Endothelial cell of umbilical vein (primary cell): Measurements from ENCODE around the gene IGSF5. TPM values are rescaled to one million over a fixed set of nuclear protein-coding genes. Genes with fewer than 3 reads are reported as not detected.

ENCODE experiments used
- BruUV-seq: library from RNA; stranded (reverse); fragments of 400-500 nt; replicated peaks from 2 replicates; lab custom pipeline; 2021; lab: Mats Ljungman, UMichigan
- CTCF ChIA-PET: fragments of 300-600, 350-600 bp; sonication (Branson Sonifier 250); formaldehyde crosslinking; loops from one replicate; lab custom pipeline; 2021; ENCODE audit warnings: antibody characterized with exemption, inconsistent platforms; lab: Charles Lee
- POLR2A ChIA-PET: fragments of 300-600, 350-600 bp; sonication (Branson Sonifier 250); formaldehyde crosslinking; loops from one replicate; lab custom pipeline; 2021; ENCODE audit warnings: antibody characterized with exemption, inconsistent platforms; lab: Charles Lee
- DNase-seq: peaks from one replicate; pipeline ENCODE4 v3.0.0-alpha.2; 2011; ENCODE audit warnings: low read depth, low spot score
- FAIRE-seq: peaks from 2 replicates; lab custom pipeline; 2011; peaks lifted over from hg19 to GRCh38; lab: Jason Lieb, UNC
- H2AFZ ChIP-seq: 2 replicates; pipeline ENCODE4 v1.6.0; 2012; ENCODE audit warnings: low read depth, low read length, control low read depth, inconsistent platforms
- H3K27ac ChIP-seq: 2 replicates; pipeline ENCODE4 v1.5.1; 2011; ENCODE audit warnings: low read depth, mild to moderate bottlenecking, control low read depth, low read length, moderate library complexity; ENCODE audit not compliant: insufficient read depth
- H3K27me3 ChIP-seq, 2 experiments: 2 replicates each; pipeline versions ENCODE4 v1.6.0 to v1.6.1; 2011; ENCODE audit warnings: low read length in 2 of 2, mixed read lengths in 1 of 2; ENCODE audit not compliant: control insufficient read depth in 2 of 2, insufficient read depth in 2 of 2
- H3K36me3 ChIP-seq, 2 experiments: 2 replicates in 1 of 2; 3 replicates in 1 of 2; pipeline ENCODE4 v1.5.1; 2011; ENCODE audit warnings: low read length in 2 of 2, mild to moderate bottlenecking in 1 of 2, moderate library complexity in 1 of 2; ENCODE audit not compliant: control insufficient read depth in 2 of 2, insufficient read depth in 2 of 2; ENCODE audit errors: extremely low read depth in 1 of 2
- H3K4me1 ChIP-seq: 3 replicates; pipeline ENCODE4 v1.5.1; 2011; ENCODE audit warnings: mild to moderate bottlenecking, low read length; ENCODE audit not compliant: control insufficient read depth, insufficient read depth; ENCODE audit errors: extremely low read depth
- H3K4me2 ChIP-seq: 2 replicates; pipeline ENCODE4 v1.6.1; 2011; ENCODE audit warnings: low read length, control low read depth, mixed read lengths; ENCODE audit not compliant: insufficient read depth
- H3K4me3 ChIP-seq, 3 experiments: fragments of 200-600 bp in 1 of 3; sonication (generic), shearing (Covaris generic) in 1 of 3; replicated peaks in 1 of 3; 2 replicates each; pipeline ENCODE4 v1.5.1; 2011 to 2016; ENCODE audit warnings: control low read depth in 3 of 3, low read length in 3 of 3, mild to moderate bottlenecking in 2 of 3, inconsistent platforms in 1 of 3, low read depth in 1 of 3, moderate library complexity in 1 of 3; ENCODE audit not compliant: insufficient read depth in 1 of 3
- H3K79me2 ChIP-seq: 2 replicates; pipeline ENCODE4 v1.6.0; 2012; ENCODE audit warnings: low read length, inconsistent platforms; ENCODE audit not compliant: control insufficient read depth, insufficient read depth
- H3K9ac ChIP-seq: replicated peaks from 2 replicates; pipeline ENCODE3; 2011; ENCODE audit warnings: low read length, control low read depth; ENCODE audit not compliant: insufficient read depth; ENCODE audit errors: extremely low read depth
- H3K9me1 ChIP-seq: replicated peaks from 3 replicates; pipeline ENCODE4 v1.6.0; 2011; ENCODE audit warnings: mild to moderate bottlenecking, low read length; ENCODE audit not compliant: control insufficient read depth, insufficient read depth; ENCODE audit errors: extremely low read depth
- H3K9me3 ChIP-seq: replicated peaks from 2 replicates; pipeline ENCODE4 v1.5.1; 2012; ENCODE audit warnings: low read length, inconsistent platforms; ENCODE audit not compliant: control insufficient read depth, insufficient read depth
- H4K20me1 ChIP-seq: replicated peaks from 2 replicates; pipeline ENCODE3; 2011; ENCODE audit warnings: mild to moderate bottlenecking, low read length; ENCODE audit not compliant: control insufficient read depth, insufficient read depth; ENCODE audit errors: extremely low read depth
- CTCF ChIP-seq, 2 donors: IDR thresholded peaks; 1 replicate in 1 of 2; 2 replicates in 1 of 2; pipeline ENCODE4 v1.5.1; 2011; ENCODE audit warnings: low read length in 2 of 2, mild to moderate bottlenecking in 2 of 2, moderate library complexity in 2 of 2, control low read depth in 1 of 2, inconsistent platforms in 1 of 2, low read depth in 1 of 2; ENCODE audit not compliant: insufficient read depth in 1 of 2; ENCODE audit errors: extremely low read depth in 1 of 2
- EZH2 ChIP-seq: IDR thresholded peaks from 2 replicates; pipeline ENCODE4 v1.6.1; 2012; ENCODE audit warnings: borderline replicate concordance, low read depth, mild to moderate bottlenecking, moderate library complexity, low read length, inconsistent platforms; ENCODE audit not compliant: severe bottlenecking
- FOS ChIP-seq: IDR thresholded peaks from 2 replicates; pipeline ENCODE4 v1.6.1; 2011; ENCODE audit warnings: mild to moderate bottlenecking, low read length, moderate library complexity, borderline replicate concordance; ENCODE audit not compliant: insufficient read depth
- GATA2 ChIP-seq: IDR thresholded peaks from 2 replicates; pipeline ENCODE4 v1.7.0; 2011; ENCODE audit warnings: low read depth, mild to moderate bottlenecking, moderate library complexity, mixed read lengths, low read length; ENCODE audit not compliant: insufficient read length, insufficient read depth
- JUN ChIP-seq: IDR thresholded peaks from 2 replicates; pipeline ENCODE4 v1.6.1; 2011; ENCODE audit warnings: borderline replicate concordance, low read depth; ENCODE audit not compliant: insufficient read length, insufficient read depth
- MAX ChIP-seq: IDR thresholded peaks from 2 replicates; pipeline ENCODE4 v1.6.1; 2011; ENCODE audit not compliant: insufficient read depth, insufficient read length
- MYC ChIP-seq: IDR thresholded peaks from one replicate; pipeline ENCODE4 v1.6.1; 2011; ENCODE audit warnings: mild to moderate bottlenecking, low read depth, low read length
- POLR2A ChIP-seq: IDR thresholded peaks from 2 replicates; pipeline ENCODE4 v1.6.1; 2012; ENCODE audit warnings: low read depth, mild to moderate bottlenecking, control low read depth, low read length
- POLR2AphosphoS5 ChIP-seq: IDR thresholded peaks from 2 replicates; pipeline ENCODE4 v1.6.1; 2012; ENCODE audit warnings: low read depth, mild to moderate bottlenecking, control low read depth, low read length, moderate library complexity; ENCODE audit not compliant: insufficient read depth
- dilution Hi-C: fragments of 300-500 bp; cut with MboI; formaldehyde crosslinking; loops from one replicate; pipeline ENCODE4 v1.15.0; 2019; ENCODE audit warnings: low sequenced_read_pairs; ENCODE audit not compliant: extremely low pct_ligation_motif_present
- intact Hi-C: fragments of 100-400 bp; cut with micrococcal nuclease; formaldehyde crosslinking; loops from one replicate; pipeline ENCODE4 v1.10.0; 2022
- polyA plus RNA-seq, 4 experiments: library from polyadenylated mRNA; depleted of rRNA in 3 of 4; stranded (reverse) in 3 of 4; unstranded in 1 of 4; fragments of >200 nt; gene quantifications; 2 replicates each; pipeline versions ENCODE4 v1.2.1 to v1.2.3, GENCODE V29; 2011 to 2012; ENCODE audit warnings: missing spikeins in 1 of 4
- total RNA-seq: library from RNA; stranded (reverse); gene quantifications from 2 replicates; pipeline ENCODE4 v1.2.3, GENCODE V29; 2021

The IGSF5 gene
- total and polyA plus RNA-seq, 2 donors (not counting 3 experiments of a cell fraction or from before 2014, with no cell fraction given), result not detected

GRCh38 chr21:39802217-39802616, 57.2 kb downstream of the IGSF5 start:
- Histone ChIP-seq H3K9ac (no peak overlapping the region), H2AFZ (no peak overlapping the region), H3K4me3 (no peak overlapping the region), H3K27ac (no peak overlapping the region), H3K79me2 (no peaks in the 10 kb centered on the region), H3K9me1 (no peaks in the 10 kb centered on the region), H3K4me2 (no peak overlapping the region), H4K20me1 (no peaks in the 10 kb centered on the region), H3K9me3 (no peaks in the 10 kb centered on the region), H3K27me3 (no peaks in the 10 kb centered on the region), H3K4me1 (no peaks in the 10 kb centered on the region), H3K36me3 (no peaks in the 10 kb centered on the region)
- intact Hi-C loops, result no loop called here
- no peak for TF ChIP-seq POLR2AphosphoS5
- no peak for TF ChIP-seq JUN
- dilution Hi-C loops, result no loop called here
- no TSS peak for BruUV-seq
- DNase-seq (no peak), FAIRE-seq (no peak)
- POLR2A ChIA-PET, result no interaction called here
- CTCF ChIA-PET, result no interaction called here

GRCh38 chr21:39803393-39803792, 58.4 kb downstream of the IGSF5 start:
- Histone ChIP-seq H3K4me3 (no peak overlapping the region), H3K9me1 (no peaks in the 10 kb centered on the region), H3K36me3 (no peaks in the 10 kb centered on the region), H3K9me3 (no peaks in the 10 kb centered on the region), H4K20me1 (no peaks in the 10 kb centered on the region), H3K27ac (no peak overlapping the region), H3K27me3 (no peaks in the 10 kb centered on the region), H3K4me2 (no peak overlapping the region), H3K79me2 (no peaks in the 10 kb centered on the region), H3K4me1 (no peaks in the 10 kb centered on the region), H2AFZ (no peak overlapping the region), H3K9ac (no peak overlapping the region)
- ChIA-PET POLR2A (no interaction called here), CTCF (no interaction called here)
- TF ChIP-seq FOS, result no peak
- TF ChIP-seq POLR2AphosphoS5, result no peak
- TF ChIP-seq JUN, result no peak
- no peak for TF ChIP-seq EZH2
- no peak for TF ChIP-seq GATA2
- no peak for TF ChIP-seq MYC
- no peak for TF ChIP-seq CTCF (IDR thresholded peaks at IDR 0.05; ENCODE audit: extremely low read depth in 1 of 2, insufficient read depth in 1 of 2, low read depth in 1 of 2, low read length in 2 of 2)
- TF ChIP-seq POLR2A, result no peak
- TF ChIP-seq MAX, result no peak
- no TSS peak for BruUV-seq
- DNase-seq (no peak), FAIRE-seq (no peak)
- intact Hi-C loops, result no loop called here
- dilution Hi-C loops, result no loop called here
